HG02678 (cell line): Measurements from ENCODE around the gene CHPF2.

ENCODE experiments used
- ATAC-seq: cut with Tn5 transposase; IDR thresholded peaks from one replicate; pipeline ENCODE4 v1.9.1; 2021; ENCODE audit warnings: mild to moderate bottlenecking, moderate library complexity; ENCODE audit not compliant: unreplicated experiment

The CHPF2 gene

GRCh38 chr7:151232091-151232916, at the start of gene CHPF2:
CHPF2 (plus strand) TSS chr7:151232483; CDS start chr7:151234012, 1,529 bp downstream.
- peak; percentile 99 for ATAC-seq

GRCh38 chr7:151185762-151186639, 46.3 kb upstream of the CHPF2 start:
- no peak for ATAC-seq

- no peak for ATAC-seq
These were observed 45.5 kb upstream of the CHPF2 start, which contains the start of gene ASB10 for GRCh38 chr7:151186640-151187408. ASB10 (minus strand) TSS chr7:151187250; CDS start chr7:151187130, 120 bp downstream.

GRCh38 chr7:151187409-151188251, 44.7 kb upstream of the CHPF2 start:
- ATAC-seq: no peak

- ATAC-seq: no peak
These were observed 44.1 kb upstream of the CHPF2 start for GRCh38 chr7:151188252-151188542.

- no peak for ATAC-seq
These were observed 43.2 kb upstream of the CHPF2 start for GRCh38 chr7:151189038-151189437.

- ATAC-seq: no peak
These were observed 40.7 kb upstream of the CHPF2 start for GRCh38 chr7:151191544-151191943.

GRCh38 chr7:151192002-151192539, 40.2 kb upstream of the CHPF2 start:
- ATAC-seq: no peak

GRCh38 chr7:151193203-151193978, 38.9 kb upstream of the CHPF2 start:
- ATAC-seq: no peak

- ATAC-seq: no peak
These were observed 38.1 kb upstream of the CHPF2 start for GRCh38 chr7:151194188-151194587.

- ATAC-seq: no peak
These were observed 36.5 kb upstream of the CHPF2 start for GRCh38 chr7:151195616-151196450.

- ATAC-seq: no peak
These were observed 34.4 kb upstream of the CHPF2 start for GRCh38 chr7:151197932-151198331.

- no peak for ATAC-seq
These were observed 33.1 kb upstream of the CHPF2 start for GRCh38 chr7:151198945-151199848.

GRCh38 chr7:151201344-151201743, 30.9 kb upstream of the CHPF2 start:
- ATAC-seq: no peak

- no peak for ATAC-seq
These were observed 30.5 kb upstream of the CHPF2 start for GRCh38 chr7:151201751-151202150.

- no peak for ATAC-seq
These were observed 29.4 kb upstream of the CHPF2 start for GRCh38 chr7:151202836-151203235.

GRCh38 chr7:151204383-151205032, 27.8 kb upstream of the CHPF2 start:
- no peak for ATAC-seq
